NCI-H2029 (cell line): ENCODE results near the gene IGFL2.

Experiments
- DNase-seq: peaks from one replicate; lab custom pipeline; 2025; lab: John Stamatoyannopoulos, UW

Gene IGFL2

DNA sequence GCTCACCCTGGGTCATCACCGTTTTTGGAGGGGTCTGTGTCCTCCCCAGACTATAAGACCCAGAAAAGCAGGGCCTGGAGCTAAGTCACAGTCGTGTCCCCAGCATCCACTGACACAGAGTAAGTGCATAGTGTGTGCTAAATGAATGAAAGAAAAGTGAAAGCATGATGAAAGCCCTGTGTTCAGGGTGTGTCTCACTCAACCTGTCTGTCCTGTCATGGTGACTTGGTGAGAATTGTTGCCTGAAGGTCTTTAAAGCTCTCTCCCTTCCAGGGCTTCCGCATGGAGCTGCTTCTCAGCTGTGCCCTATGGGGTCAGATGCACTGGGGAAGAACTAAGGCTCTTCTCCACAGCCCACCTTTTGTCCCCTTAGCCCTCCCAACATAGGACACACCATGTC is 61.0 kb downstream of the IGFL2 start:
- DNase-seq: no peak

DNA sequence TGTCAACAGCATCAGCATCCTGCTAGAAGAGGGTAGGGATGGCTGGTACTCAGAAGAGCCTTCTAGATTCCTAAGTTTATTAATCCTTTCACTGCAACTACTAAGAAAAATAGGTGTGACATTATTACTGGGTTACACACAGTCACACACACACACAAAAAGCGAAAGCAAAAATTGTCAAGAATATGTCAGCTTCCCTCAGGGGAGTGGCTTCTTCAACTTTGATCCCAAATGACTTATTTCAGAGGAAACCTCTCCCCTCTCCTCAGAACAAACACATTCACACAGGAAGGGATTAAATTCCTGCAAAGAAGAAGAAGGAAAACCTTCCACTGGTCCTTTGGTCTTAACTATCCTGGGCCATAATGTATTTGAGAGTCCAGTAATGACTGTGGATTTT is 61.4 kb downstream of the IGFL2 start:
- DNase-seq: no peak

DNA sequence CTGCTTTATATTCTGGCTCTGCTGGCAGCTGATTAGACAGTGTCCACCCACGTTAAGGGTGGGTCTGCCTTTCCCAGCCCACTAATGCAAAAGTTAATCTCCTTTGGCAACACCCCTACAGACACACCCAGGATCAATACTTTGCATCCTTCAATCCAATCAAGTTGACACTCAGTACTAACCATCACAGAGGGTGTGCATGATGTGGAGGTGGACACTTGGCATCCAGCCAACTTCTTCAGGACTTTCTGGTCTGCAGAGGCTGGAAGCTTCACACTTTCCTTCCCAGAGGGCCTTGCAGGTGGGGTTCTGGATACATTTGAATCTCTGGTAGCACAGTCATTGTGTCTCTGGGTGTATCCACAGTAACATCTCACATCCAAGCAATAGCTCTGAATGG is 62.6 kb downstream of the IGFL2 start:
- DNase-seq: no peak
